GM10847 (cell line): ENCODE results near the gene RIMS1.

Experiments used
- POLR2A ChIP-seq: IDR thresholded peaks from 2 replicates; pipeline ENCODE4 v1.6.1; 2011; ENCODE audit not compliant: insufficient read length; ENCODE audit errors: extremely low read depth

RIMS1 gene

DNA sequence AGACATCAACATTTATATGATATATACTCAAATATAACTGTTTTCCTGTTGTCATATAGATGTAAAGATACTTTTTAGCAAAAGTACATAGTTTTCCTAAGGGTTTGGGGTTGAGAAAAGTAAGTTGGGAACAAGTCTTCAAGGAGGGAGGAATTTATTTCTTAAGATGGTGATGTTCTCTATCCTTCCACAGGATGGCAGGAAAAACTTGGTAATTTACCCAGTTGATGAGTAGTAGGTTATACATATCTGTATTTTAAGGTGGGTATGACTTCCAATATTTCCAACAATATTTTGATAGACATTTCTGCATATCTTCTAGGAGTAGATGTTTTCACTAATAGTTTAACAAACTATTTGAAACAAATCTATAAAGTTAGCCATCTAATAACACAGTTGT, 254.4 kb downstream of the RIMS1 start:
- no peak for TF ChIP-seq POLR2A

DNA sequence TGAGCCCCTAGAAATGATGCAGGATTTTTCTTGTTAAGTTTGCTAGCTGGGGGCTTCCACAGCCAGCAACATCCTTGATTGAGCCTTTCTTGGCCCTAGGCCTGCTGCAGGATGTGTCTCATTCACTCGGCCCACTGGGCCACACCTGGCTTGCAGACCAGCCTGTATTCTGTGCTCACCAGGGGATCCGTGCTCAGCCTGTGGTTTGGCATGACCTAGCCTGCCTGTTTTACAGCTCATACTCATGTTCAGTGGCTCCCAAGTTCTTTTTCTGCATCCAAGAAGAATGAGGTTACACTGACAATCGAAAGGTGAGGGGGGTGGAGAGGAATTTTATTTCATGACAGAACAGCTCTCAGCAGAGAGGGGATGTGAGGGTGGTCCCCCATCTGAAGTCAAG, 263.4 kb downstream of the RIMS1 start:
- TF ChIP-seq POLR2A: no peak

DNA sequence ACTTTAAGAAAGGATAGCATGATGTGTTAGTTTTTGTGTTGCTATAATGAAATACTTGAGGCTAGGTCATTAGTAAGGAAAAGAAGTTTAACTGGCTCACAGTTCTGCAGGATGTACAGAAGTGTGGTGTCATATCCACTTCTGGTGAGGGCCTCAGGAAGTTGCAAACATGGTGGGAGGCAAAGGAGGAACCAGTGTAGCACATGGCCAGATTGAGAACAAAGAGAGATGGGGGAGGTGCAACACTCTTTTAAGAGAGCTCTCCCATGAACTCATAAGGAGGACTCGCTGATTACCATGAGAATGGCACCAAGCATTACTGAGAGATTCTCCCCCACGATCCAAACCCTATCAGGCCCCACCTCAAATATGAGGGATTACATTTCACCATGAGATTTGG, 265.4 kb downstream of the RIMS1 start:
- TF ChIP-seq POLR2A: no peak

DNA sequence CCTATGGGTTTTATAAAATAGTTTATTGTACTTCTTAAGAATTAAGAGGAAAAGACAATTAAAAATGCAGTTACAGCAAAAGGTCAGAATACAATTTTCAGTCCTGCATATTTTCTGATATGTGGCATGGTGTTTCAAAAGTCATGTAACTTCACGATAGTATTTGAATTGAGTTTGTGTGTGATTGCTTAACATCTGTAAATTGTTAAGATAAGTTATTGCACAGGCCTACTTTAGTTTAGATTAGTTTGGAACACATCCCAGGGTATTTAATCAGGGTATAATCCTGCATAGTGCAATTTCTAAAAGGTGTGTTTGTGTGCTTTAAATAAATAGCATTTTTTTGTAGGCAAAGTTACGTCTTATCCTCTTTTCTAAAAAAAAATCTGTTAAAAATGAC, 289.6 kb downstream of the RIMS1 start:
- TF ChIP-seq POLR2A: no peak

DNA sequence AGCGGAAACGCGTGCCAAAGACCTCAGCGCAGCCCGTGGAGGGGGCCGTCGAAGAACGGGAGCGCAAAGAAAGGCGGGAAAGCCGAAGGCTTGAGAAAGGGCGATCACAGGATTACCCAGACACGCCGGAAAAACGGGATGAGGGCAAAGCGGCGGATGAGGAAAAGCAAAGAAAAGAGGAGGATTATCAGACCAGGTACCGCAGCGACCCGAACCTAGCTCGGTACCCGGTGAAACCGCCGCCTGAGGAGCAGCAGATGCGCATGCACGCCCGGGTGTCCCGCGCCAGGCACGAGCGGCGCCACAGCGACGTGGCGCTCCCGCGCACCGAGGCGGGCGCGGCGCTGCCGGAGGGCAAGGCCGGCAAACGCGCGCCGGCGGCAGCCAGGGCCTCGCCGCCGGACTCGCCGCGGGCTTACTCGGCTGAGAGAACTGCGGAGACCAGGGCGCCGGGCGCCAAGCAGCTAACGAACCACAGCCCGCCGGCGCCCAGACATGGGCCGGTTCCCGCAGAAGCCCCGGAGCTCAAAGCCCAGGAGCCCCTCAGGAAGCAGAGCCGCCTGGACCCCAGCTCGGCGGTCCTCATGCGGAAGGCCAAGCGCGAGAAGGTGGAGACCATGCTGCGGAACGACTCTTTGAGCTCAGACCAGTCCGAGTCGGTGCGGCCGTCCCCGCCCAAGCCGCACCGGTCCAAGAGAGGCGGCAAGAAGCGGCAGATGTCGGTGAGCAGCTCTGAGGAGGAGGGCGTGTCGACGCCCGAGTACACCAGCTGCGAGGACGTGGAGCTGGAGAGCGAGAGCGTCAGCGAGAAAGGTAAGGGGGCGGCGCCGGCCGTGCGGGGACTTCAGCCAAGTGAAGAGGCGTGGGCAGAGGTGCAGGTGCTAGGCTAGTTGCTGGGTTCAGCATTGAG, 296.2 kb downstream of the RIMS1 start:
- TF ChIP-seq POLR2A: no peak

DNA sequence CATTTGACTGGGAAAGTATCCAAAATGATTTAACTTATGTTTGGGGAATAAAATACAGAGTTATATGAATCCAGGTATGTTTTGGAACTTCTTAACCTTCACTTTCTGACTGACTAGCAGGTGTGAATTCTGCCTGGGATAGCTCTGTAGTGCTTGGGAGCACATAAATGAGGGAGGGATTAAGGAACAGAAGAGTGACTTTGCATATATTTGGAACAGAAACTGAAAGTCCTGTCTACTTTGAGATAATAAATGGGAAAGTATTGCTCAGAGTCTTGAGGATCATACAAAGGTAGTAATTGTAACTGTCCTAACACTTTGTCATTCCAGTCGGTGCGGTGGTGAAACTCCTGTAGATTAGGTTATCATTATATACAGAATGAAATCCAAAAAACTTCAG, 317.6 kb downstream of the RIMS1 start:
- no peak for TF ChIP-seq POLR2A

DNA sequence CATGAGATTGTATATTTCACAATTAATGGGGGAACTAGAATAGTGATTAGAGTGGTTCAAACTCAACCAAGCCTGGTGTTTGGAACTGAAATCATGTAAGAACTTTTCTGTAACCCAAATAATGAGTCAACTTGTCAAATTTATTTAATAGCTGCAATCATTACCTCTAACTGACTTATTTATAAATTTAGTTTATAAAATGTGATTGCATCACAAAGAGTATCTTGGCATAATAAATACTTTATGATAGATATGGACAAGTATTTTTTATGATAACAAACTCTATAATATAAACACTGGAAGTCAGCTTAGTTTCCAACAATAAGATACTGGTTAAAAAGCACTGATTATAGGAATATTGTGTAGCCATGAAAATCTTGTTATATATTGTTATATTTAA, 319.1 kb downstream of the RIMS1 start:
- TF ChIP-seq POLR2A: no peak

DNA sequence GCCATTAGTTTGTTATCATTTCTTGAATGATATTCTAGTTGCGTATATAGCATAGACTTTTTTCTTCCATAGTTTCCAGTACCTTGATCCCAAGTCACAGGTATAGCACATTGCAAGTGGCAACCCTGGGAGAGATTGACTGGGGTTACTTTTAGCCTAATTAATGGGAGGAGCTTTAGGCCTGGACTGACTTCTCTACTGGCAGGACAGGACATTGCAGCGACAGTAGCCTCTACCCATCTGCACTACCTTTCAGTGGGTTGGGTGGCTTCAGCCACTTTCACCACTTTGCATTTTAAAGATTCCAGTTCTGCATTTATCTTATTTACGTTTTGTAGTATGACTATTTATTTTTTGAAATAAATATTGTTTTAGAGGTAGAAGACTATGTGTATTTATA, 320.3 kb downstream of the RIMS1 start:
- TF ChIP-seq POLR2A: no peak

DNA sequence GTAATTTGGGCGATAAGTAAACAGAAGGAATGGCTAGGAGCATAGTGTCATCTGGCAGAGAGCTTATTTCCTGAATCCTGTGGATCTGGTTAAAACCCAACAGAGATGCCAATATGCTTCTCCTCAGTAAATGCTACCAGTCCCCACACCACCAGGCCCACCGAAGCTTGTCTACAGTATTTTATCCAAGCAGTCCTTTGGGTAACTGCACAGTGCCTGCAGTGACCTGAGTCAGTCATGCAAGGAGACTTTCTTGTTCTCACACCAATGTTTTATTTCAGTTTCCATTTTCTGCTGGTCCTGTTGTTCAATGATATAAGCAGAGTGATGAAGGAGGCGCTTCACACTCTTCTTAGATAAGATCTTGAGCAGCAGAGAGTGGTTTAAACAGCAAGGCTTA, 326.3 kb downstream of the RIMS1 start:
- no peak for TF ChIP-seq POLR2A

DNA sequence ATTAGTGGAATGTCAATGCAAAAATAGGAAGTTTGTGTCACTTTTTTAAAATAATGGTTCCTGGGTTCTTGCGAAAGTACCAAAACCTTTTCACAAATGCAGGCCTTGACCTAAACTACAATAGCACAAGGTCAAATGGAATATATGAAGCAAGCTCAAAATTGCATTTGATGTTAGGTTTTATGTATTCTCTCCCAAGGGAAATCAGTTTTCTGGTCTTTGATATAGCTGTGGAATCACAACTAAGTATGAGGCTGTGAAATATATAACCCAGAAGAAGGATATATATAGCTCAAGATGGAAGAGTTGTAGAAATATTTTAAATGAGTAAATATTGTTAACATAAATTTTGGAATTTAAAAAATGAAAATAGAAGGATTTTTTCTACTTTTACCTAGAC, 327.3 kb downstream of the RIMS1 start:
- no peak for TF ChIP-seq POLR2A

DNA sequence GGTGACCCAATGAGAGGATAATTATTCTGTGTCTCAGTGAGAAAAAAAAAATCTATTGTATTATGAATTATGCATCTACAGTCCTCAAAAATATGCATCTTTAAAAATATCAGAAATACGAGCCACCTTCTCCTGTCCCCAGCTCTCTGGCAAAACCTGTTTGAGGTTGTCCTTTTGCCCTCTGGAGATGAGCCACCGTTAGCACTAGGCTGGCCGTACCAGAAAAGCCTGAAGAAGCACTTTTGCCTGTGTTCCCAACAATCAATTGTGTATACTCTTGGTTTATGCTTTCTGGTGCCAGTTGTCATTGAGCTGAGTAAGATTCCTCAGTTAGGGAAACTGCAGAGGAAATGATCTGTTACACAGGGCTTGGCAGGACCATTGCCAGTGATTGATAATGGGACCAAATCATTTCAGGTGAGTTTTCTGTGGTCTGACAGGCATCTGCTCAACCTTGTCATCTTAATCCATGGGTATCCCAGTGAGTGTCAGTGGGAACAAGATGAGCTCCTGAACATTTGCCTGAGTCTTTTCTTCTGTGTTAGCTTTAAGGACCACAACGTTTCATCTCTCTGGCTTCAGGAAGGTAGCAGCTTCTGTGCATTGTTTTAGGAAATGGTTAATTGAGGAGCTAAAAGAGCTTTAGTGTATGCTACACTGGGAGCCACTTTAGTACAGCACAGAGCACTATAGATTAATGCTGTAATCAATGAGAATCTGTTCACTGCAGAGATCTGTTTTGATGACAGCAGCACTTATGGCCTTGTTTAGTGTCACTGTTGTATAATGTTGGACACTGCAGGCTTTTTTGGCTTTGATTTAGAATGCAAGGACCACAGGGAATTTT, 330.1 kb downstream of the RIMS1 start:
- TF ChIP-seq POLR2A: no peak

DNA sequence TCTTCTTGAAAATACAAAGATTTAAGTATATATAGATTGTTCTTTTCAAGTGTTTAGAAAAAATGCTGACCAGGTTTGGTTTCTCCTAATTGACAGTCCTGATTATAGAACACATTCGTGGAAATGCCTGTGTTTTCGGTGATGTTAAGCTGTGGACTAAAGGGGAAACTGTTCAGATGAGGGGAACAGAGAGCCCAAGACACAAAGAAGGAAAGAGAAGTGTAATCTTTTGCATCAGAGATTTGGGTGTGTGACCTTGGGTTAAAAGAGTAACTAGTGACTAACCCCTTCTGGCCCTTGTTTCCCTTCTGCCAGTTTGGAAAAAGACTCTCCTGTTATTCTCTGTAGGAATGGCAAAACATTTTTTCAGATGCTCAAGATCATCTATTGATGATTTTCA, 331.3 kb downstream of the RIMS1 start:
- no peak for TF ChIP-seq POLR2A

DNA sequence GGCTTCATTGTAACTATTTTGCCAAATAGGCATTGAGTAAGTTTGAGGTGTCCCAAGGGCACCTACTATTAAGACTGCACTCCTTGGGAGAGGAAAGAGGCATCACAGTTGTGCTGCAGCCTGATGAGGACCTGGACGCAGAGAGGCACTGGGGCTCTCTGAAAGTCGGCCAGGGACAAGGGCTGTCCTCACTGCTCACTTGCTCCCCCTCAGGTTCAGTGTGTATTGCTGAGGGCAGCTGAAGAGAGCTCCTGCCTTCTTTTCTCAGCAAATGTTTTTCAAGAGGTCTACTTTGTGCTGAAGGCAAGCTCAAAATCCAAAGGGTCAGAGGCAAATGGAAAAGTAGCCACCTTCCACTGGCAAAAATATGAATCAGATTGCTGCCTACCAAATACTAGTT, 331.8 kb downstream of the RIMS1 start:
- TF ChIP-seq POLR2A: no peak

DNA sequence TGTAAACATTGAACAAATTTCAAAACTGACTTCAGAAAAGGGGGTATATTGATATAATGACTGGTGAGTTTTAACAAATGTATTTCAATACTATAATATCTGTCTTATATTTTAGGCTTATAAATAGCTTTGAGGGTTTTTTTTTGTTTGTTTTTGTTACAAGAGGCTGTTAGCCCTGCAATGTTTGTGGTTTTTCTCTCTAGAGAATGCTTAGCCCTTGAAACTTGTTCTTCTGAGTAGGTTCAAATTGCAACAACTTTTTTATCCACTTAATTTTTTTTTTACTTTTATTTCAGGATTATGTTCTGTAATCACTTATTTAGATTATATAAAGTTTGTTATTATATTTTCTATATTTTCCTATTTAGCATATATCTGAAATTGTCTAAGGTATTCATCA, 333.2 kb downstream of the RIMS1 start:
- no peak for TF ChIP-seq POLR2A

DNA sequence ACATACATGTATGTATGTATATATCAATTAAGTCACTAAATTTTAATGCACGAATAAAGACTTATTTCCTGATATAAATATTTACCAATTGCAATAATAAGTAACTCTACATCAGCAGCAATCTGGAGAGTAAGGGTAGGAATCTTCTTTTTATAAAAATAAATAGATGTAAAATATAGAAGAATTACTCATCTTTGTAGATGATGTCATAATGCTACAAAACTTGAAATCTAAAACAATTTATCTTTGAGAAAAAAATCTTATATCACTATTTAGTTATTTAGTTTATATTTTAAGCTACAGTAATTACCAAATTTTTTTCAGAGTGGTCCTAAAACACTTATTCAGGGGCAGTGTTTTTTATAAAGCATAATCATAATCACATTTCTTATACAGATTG, 351.7 kb downstream of the RIMS1 start:
- TF ChIP-seq POLR2A: no peak

DNA sequence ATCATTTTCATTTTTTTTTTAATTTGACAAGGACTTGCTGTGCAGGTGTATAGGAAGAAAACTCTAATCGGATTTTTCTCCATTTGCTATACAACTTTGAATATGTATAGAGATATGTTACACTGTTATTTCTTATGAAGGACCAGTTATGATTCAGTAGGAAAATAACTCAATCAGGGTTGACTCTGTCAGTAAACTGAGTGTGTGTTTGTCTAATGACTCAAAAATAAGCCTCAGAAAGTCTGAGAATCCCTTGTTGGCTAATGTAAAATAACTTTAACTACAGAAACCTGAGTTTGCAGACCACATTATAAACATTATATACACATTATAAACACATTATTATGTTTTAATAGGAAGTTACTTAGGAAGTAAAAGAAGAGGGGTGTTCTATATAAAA, 352.6 kb downstream of the RIMS1 start:
- TF ChIP-seq POLR2A: no peak

DNA sequence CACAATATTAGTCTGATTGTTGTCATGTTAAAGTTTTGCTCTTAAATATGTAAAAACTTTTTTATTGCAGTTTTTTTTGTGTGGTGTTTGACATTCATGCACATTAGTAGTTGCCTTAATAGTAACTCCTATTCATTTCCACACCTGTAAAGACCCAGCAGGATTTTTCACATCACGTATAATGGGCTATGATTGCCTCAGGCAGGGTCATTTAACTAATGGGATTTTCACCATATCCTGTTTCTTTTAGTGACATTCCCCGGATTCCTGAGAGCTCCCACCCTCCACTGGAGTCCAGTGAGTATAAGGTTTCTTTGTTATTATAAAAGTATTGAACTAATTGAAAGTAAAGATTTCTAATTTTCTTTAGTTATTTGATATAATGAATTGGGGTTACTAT, 359.2 kb downstream of the RIMS1 start:
- no peak for TF ChIP-seq POLR2A

DNA sequence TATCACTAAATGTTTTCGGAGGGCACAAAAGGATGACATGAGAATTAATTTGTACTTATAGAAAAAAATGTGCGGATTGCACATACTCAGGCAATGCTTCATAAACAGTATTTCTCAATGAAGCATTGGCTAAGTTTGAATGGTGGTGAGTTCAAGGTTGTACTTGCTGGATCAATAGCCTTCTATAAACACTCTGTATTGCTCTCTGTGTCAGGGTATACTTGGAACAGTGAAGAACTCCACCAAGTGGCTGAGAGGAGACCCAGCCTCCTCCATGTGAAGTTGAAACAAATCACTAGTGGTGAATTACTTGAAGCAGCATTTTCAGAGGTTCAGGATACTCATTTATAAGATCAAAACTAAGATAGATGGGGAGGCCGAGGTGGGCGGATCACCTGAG, 360.6 kb downstream of the RIMS1 start:
- no peak for TF ChIP-seq POLR2A
